A673 (cell line): ENCODE data around the gene DDN. TPM values are rescaled to one million over a fixed set of nuclear protein-coding genes. Genes with fewer than 3 reads are reported as not detected.

ENCODE experiments used
- BruUV-seq: library from RNA; stranded (reverse); fragments of 400-500 nt; replicated peaks from 2 replicates; lab custom pipeline; 2021; lab: Mats Ljungman, UMichigan
- CTCF ChIA-PET: fragments of 300-600 bp; sonication (Branson Sonifier 250); formaldehyde crosslinking; loops from one replicate; lab custom pipeline; 2022; ENCODE audit warnings: antibody characterized with exemption; lab: Charles Lee
- POLR2A ChIA-PET: fragments of 300-600 bp; sonication (Branson Sonifier 250); formaldehyde crosslinking; loops from one replicate; lab custom pipeline; 2022; ENCODE audit warnings: antibody characterized with exemption; ENCODE audit not compliant: low non-redundant PET; lab: Charles Lee
- DNase-seq: peaks from one replicate; pipeline ENCODE4 v3.0.0-alpha.2; 2015; ENCODE audit warnings: low spot score
- H3K27ac ChIP-seq: fragments of 200-600 bp; sonication (generic); 2 replicates; pipeline ENCODE4 v1.5.1; 2016; ENCODE audit warnings: mixed run types, low read depth, mild to moderate bottlenecking, mixed read lengths, antibody characterized with exemption, low read length; ENCODE audit not compliant: poor library complexity, severe bottlenecking
- H3K27me3 ChIP-seq: fragments of 200-600 bp; sonication (generic); replicated peaks from 2 replicates; pipeline ENCODE4 v1.6.1; 2017; ENCODE audit warnings: mixed run types, low read depth, mild to moderate bottlenecking, mixed read lengths, antibody characterized with exemption, low read length; ENCODE audit not compliant: insufficient read depth, poor library complexity
- H3K36me3 ChIP-seq: fragments of 200-600 bp; sonication (generic); 2 replicates; pipeline ENCODE4 v1.6.1; 2016; ENCODE audit warnings: mixed run types, mild to moderate bottlenecking, mixed read lengths, antibody characterized with exemption, low read length; ENCODE audit not compliant: insufficient read depth, poor library complexity, severe bottlenecking
- H3K4me1 ChIP-seq: fragments of 200-600 bp; sonication (generic); 2 replicates; pipeline ENCODE4 v1.6.1; 2017; ENCODE audit warnings: mixed run types, mild to moderate bottlenecking, mixed read lengths, antibody characterized with exemption, low read length; ENCODE audit not compliant: insufficient read depth, poor library complexity, severe bottlenecking
- H3K4me3 ChIP-seq: fragments of 200-600 bp; sonication (generic); 2 replicates; pipeline ENCODE4 v1.5.1; 2016; ENCODE audit warnings: low read depth, mixed run types, mild to moderate bottlenecking, mixed read lengths, low read length; ENCODE audit not compliant: poor library complexity, severe bottlenecking
- H3K9me3 ChIP-seq: fragments of 200-600 bp; sonication (generic); 2 replicates; pipeline ENCODE4 v1.6.1; 2016; ENCODE audit warnings: mixed run types, low read depth, mild to moderate bottlenecking, mixed read lengths, antibody characterized with exemption, low read length; ENCODE audit not compliant: poor library complexity, severe bottlenecking
- CTCF ChIP-seq: fragments of 300-800, 200-600 bp; sonication (generic); conservative IDR thresholded peaks from 2 replicates; pipeline ENCODE4 v1.5.1; 2017; ENCODE audit warnings: low read depth, mild to moderate bottlenecking, antibody characterized with exemption, low read length, moderate library complexity, mixed read lengths
- EZH2 ChIP-seq: fragments of 200-600 bp; sonication (generic); IDR thresholded peaks from 2 replicates; pipeline ENCODE4 v1.6.1; 2017; ENCODE audit warnings: borderline replicate concordance, low read depth, mild to moderate bottlenecking, mixed read lengths, antibody characterized with exemption, low read length; ENCODE audit not compliant: poor library complexity, severe bottlenecking
- intact Hi-C: fragments of 100-400 bp; cut with micrococcal nuclease; formaldehyde crosslinking; loops from one replicate; pipeline ENCODE4 v1.10.0; 2022; ENCODE audit not compliant: unreplicated experiment
- total RNA-seq: library from RNA; stranded (reverse); gene quantifications from 2 replicates; pipeline ENCODE4 v1.2.3, GENCODE V29; 2021

DDN gene
- total RNA-seq, 1 experiment from 2014 or later: 2.7 TPM

GRCh38 chr12:49014547-49014946, 15.4 kb upstream of the DDN start:
- intact Hi-C loops: loop anchor here (5.0 kb wide), 1 partner anchor 98 kb away; the partner anchor contains the start of gene LMBR1L
- peaks cover 13% of the 10 kb centered on the region for H3K4me1 ChIP-seq
- ChIA-PET CTCF (interaction anchor here (1.5 kb wide), 1 partner anchor 18 kb away, joined by 7 read pairs; no protein-coding TSS in a partner anchor), POLR2A (no interaction called here)
- no peak for TF ChIP-seq EZH2
- TF ChIP-seq CTCF: peak; percentile 46
- H3K9me3 ChIP-seq: no peaks in the 10 kb centered on the region
- BruUV-seq: no TSS peak
- no peak for DNase-seq
- H3K36me3 ChIP-seq: peaks cover 11% of the 10 kb centered on the region
- H3K4me3 ChIP-seq: no peak overlapping the region
- H3K27me3 ChIP-seq: no peaks in the 10 kb centered on the region
- no peak overlapping the region for H3K27ac ChIP-seq

- intact Hi-C loops: loop anchor here (5.0 kb wide), 1 partner anchor 99 kb away; the partner anchor contains the start of gene LMBR1L
- no peak for TF ChIP-seq EZH2
- no peak for TF ChIP-seq CTCF
- Histone ChIP-seq H3K4me1 (peaks cover 8% of the 10 kb centered on the region), H3K27me3 (no peaks in the 10 kb centered on the region), H3K4me3 (no peak overlapping the region), H3K9me3 (no peaks in the 10 kb centered on the region), H3K36me3 (peaks cover 11% of the 10 kb centered on the region), H3K27ac (no peak overlapping the region)
- BruUV-seq: no TSS peak
- no peak for DNase-seq
- ChIA-PET POLR2A (no interaction called here), CTCF (interaction anchor here (1.5 kb wide), 1 partner anchor 16 kb away, joined by 7 read pairs; no protein-coding TSS in a partner anchor)
These were observed 14.3 kb upstream of the DDN start for GRCh38 chr12:49013428-49013827.

- no peak for DNase-seq
- intact Hi-C loops: loop anchor here (5.0 kb wide), 1 partner anchor 100 kb away; the partner anchor contains the start of gene LMBR1L
- Histone ChIP-seq H3K4me3 (no peak overlapping the region), H3K9me3 (no peaks in the 10 kb centered on the region), H3K4me1 (peaks cover 6% of the 10 kb centered on the region), H3K36me3 (peaks cover 11% of the 10 kb centered on the region), H3K27me3 (no peaks in the 10 kb centered on the region), H3K27ac (no peak overlapping the region)
- no TSS peak for BruUV-seq
- POLR2A ChIA-PET: no interaction called here
- CTCF ChIA-PET: no interaction called here
- TF ChIP-seq EZH2: no peak
- no peak for TF ChIP-seq CTCF
These were observed 13.6 kb upstream of the DDN start for GRCh38 chr12:49012739-49013138.
